ENCODE results near the gene ANGPTL2. TPM values are rescaled to one million over a fixed set of nuclear protein-coding genes. Genes with fewer than 3 reads are reported as not detected.

ANGPTL2 gene
- total RNA-seq, 4 donors from 2014 or later: 10.2 to 65.3 (median 32.0) TPM

DNA sequence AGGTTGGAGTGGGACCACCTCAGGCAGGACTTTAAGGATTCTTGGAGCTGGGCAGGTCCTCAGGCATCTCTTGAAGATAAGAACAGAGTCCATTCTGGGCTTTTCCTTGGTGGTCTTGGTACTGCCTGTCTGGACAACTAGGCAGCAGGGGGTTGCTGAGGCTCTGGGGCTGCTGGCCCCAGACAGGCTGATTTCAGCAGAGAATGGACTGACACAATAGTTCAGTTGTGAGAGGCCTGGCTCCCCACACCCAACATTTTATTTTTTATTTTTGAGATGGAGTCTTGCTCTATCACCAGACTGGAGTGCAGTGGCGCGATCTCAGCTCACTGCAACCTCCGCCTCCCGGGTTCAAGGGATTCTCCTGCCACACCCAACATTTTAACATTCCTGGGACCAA lies 4.6 kb downstream of the ANGPTL2 start:
- H3K27ac ChIP-seq: peak overlapping the region in 1 of 2 donors; percentile 24
- no peak overlapping the region for H3K4me3 ChIP-seq
- H3K36me3 ChIP-seq: no peaks in the 10 kb centered on the region
- H3K4me1 ChIP-seq: no peaks in the 10 kb centered on the region
- TF ChIP-seq, protein P1, sequence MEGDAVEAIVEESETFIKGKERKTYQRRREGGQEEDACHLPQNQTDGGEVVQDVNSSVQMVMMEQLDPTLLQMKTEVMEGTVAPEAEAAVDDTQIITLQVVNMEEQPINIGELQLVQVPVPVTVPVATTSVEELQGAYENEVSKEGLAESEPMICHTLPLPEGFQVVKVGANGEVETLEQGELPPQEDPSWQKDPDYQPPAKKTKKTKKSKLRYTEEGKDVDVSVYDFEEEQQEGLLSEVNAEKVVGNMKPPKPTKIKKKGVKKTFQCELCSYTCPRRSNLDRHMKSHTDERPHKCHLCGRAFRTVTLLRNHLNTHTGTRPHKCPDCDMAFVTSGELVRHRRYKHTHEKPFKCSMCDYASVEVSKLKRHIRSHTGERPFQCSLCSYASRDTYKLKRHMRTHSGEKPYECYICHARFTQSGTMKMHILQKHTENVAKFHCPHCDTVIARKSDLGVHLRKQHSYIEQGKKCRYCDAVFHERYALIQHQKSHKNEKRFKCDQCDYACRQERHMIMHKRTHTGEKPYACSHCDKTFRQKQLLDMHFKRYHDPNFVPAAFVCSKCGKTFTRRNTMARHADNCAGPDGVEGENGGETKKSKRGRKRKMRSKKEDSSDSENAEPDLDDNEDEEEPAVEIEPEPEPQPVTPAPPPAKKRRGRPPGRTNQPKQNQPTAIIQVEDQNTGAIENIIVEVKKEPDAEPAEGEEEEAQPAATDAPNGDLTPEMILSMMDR (IDR thresholded peaks at IDR 0.05): no peak
- TF ChIP-seq POLR2A (IDR thresholded peaks at IDR 0.05): no peak
- no peaks in the 10 kb centered on the region for H3K9me3 ChIP-seq
- no peaks in the 10 kb centered on the region for H3K27me3 ChIP-seq
- DNase-seq: no peak
- intact Hi-C loops (cut with DNase I; ENCODE audit: low total_unique reads): no loop called here

DNA sequence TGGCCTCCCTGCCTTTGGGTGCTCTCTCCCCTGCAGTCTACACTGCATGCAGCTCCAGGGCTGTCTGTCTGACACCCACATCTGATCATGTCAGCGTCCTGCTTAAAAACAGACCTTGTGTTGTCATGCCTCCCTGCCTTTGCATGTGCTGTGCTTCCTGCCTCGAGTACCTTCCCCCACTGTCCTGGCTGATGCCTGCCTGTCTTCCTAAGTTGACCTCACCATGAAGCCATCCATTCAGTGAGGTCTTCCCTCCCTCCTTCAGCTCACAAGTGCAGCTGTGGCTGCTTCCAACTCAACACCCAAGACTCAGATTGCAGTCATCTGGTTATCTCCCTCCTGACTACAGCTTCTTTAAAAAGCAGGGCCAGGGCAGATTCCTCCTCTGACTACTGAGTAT lies 5.5 kb downstream of the ANGPTL2 start:
- Histone ChIP-seq H3K4me1 (peaks cover 0 to 7% of the 10 kb centered on the region in 2 donors), H3K36me3 (no peaks in the 10 kb centered on the region), H3K9me3 (no peaks in the 10 kb centered on the region), H3K27ac (peak overlapping the region in 1 of 2 donors; percentile 24), H3K4me3 (no peak overlapping the region), H3K27me3 (no peaks in the 10 kb centered on the region)
- TF ChIP-seq, protein P1 (IDR thresholded peaks at IDR 0.05): no peak
- TF ChIP-seq POLR2A (IDR thresholded peaks at IDR 0.05): no peak
- intact Hi-C loops (cut with DNase I; ENCODE audit: low total_unique reads): no loop called here
- no peak for DNase-seq

DNA sequence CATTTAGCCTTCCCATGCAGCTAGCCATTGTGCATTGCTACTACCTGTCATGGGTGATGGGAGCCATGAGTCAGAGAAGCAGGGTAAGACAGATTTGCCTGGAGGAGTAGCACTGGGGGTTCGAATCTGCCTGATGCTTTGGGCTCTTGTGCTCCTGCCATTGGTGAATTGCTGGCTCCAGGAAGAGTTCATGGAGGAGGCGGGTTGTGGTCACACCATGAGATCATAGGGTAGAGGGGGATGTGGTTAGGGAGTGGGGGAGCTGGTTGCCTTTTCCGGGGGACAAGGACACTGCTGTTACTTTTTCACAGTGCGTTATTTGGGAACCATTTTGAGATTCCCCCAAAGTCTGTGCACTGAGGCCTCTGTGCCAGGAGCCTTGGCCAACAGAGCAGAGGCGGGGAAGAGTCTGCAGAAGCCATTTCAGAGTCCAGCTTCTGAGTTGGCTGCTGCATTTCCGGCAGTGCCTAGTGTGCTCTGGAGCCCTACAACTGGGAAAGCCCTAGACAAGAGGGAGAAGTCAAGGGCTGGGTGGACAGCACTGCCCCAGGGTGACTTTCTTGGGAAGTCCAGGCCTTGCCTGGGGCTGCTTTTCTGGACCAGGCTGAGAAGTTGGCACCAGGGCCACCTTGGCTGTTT lies 6.2 kb downstream of the ANGPTL2 start:
- peak overlapping the region in 1 of 2 donors; percentile 24 for H3K27ac ChIP-seq

DNA sequence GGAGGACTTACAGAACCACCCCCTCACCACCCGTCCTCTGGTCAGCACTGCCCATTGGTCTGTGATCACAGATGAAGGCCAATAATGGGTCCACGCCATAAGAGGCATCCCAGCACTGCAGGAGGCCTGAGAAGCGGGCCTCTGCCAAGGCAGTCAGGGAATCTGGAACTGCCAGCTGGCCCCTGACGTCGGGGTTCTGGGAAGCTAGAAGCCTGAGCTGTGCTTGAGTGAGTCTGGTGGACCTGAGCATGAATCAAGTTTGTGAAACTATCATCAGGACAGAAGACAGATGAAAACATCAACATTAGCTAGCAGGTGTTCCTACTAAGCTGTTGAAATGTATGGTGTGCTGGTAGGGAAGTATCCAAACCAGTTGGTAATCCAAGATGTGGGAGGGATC lies 7.8 kb downstream of the ANGPTL2 start:
- no peak for TF ChIP-seq POLR2A (IDR thresholded peaks at IDR 0.05)
- TF ChIP-seq, protein P1 (IDR thresholded peaks at IDR 0.05): no peak
- H3K27ac ChIP-seq: no peak overlapping the region
- H3K4me3 ChIP-seq: no peak overlapping the region
- H3K27me3 ChIP-seq: no peaks in the 10 kb centered on the region
- DNase-seq: no peak
- no peaks in the 10 kb centered on the region for H3K9me3 ChIP-seq
- intact Hi-C loops (cut with DNase I; ENCODE audit: low total_unique reads): no loop called here
- peaks cover 0 to 8% of the 10 kb centered on the region in 2 donors for H3K4me1 ChIP-seq
- H3K36me3 ChIP-seq: no peaks in the 10 kb centered on the region

More for the DNA sequence above, 6.2 kb downstream of the ANGPTL2 start:
- intact Hi-C loops (cut with DNase I; ENCODE audit: low total_unique reads): no loop called here
- H3K4me3 ChIP-seq: no peak overlapping the region
- no peaks in the 10 kb centered on the region for H3K36me3 ChIP-seq
- H3K9me3 ChIP-seq: no peaks in the 10 kb centered on the region
- H3K4me1 ChIP-seq: peaks cover 0 to 8% of the 10 kb centered on the region in 2 donors
- TF ChIP-seq, protein P1 (IDR thresholded peaks at IDR 0.05): no peak
- no peak for TF ChIP-seq POLR2A (IDR thresholded peaks at IDR 0.05)
- no peaks in the 10 kb centered on the region for H3K27me3 ChIP-seq
- DNase-seq: no peak

DNA sequence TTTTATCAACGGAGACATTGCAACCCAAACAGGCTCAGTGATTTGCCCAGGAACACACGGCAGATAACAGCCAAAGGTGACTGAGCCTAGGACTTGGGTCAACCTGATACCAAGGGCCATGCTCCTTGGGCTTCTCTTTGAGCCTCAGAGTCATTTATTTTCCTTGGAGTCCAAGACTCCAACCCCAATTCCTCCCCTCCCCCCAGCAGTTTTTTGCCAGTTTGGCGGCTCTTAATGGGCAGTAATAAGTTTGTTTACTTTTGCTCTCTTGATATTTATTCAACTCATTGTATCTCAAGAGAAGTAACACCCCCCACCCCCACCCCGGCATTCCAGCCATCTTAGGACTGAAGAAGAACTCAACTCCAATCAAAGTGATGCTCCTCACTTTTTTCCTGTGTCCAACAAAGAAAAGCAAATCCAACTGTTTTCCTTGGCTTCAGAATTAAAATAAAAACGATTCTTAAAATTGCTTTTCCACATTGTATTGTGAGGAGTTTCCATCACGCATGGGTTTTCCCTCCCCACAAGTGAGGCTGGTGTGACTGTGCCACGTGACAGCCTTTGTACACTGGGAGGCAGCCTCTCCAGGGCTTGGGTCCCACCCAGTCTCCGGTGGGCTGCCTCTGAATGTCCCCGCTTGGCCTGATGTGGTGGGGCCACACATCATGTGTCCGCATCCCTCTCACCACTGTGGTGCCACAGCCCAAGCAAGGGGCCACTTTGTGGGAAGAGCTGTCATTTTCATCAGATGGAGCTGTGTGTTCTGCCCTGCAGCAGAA lies 9.1 kb downstream of the ANGPTL2 start:
- H3K4me1 ChIP-seq: peaks cover 0 to 8% of the 10 kb centered on the region in 2 donors
- no peaks in the 10 kb centered on the region for H3K9me3 ChIP-seq
- no peaks in the 10 kb centered on the region for H3K36me3 ChIP-seq
- TF ChIP-seq, protein P1 (IDR thresholded peaks at IDR 0.05): no peak
- no peak for TF ChIP-seq POLR2A (IDR thresholded peaks at IDR 0.05)
- intact Hi-C loops (cut with DNase I; ENCODE audit: low total_unique reads): no loop called here
- no peak for DNase-seq
- no peak overlapping the region for H3K4me3 ChIP-seq
- H3K27ac ChIP-seq: peak overlapping the region in 1 of 2 donors; percentile 73
- H3K27me3 ChIP-seq: no peaks in the 10 kb centered on the region

All from uterus (tissue), 4 donors.